ENCODE results near the gene TBC1D5. TPM values are rescaled to one million over a fixed set of nuclear protein-coding genes. Genes with fewer than 3 reads are reported as not detected.

Gene TBC1D5
- total and polyA plus RNA-seq, 2 of the 8 experiments (the other 6 are each of a cell fraction or from before 2014, with no cell fraction given): 11.0 to 22.9 TPM

DNA sequence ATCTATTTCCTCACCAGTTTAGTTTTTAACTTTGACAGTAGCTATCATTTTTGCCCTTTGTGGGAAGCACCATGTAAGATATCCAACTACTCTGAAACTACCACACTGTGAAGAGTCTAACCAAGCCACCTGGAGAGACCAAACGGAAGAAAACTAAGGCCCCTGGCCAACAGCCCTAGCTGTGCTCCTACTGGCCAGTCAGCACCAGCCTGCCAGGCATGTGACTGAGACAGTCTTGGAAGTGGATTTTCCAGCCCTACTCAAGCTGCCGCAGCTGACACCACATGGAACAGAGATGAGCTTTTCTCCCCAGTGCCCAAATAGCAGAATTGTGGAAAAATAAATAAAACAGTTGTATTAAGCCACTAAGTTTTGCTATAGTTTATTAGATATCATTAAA, 2.9 kb upstream of the TBC1D5 start (continued):
- TF ChIP-seq, protein P1, sequence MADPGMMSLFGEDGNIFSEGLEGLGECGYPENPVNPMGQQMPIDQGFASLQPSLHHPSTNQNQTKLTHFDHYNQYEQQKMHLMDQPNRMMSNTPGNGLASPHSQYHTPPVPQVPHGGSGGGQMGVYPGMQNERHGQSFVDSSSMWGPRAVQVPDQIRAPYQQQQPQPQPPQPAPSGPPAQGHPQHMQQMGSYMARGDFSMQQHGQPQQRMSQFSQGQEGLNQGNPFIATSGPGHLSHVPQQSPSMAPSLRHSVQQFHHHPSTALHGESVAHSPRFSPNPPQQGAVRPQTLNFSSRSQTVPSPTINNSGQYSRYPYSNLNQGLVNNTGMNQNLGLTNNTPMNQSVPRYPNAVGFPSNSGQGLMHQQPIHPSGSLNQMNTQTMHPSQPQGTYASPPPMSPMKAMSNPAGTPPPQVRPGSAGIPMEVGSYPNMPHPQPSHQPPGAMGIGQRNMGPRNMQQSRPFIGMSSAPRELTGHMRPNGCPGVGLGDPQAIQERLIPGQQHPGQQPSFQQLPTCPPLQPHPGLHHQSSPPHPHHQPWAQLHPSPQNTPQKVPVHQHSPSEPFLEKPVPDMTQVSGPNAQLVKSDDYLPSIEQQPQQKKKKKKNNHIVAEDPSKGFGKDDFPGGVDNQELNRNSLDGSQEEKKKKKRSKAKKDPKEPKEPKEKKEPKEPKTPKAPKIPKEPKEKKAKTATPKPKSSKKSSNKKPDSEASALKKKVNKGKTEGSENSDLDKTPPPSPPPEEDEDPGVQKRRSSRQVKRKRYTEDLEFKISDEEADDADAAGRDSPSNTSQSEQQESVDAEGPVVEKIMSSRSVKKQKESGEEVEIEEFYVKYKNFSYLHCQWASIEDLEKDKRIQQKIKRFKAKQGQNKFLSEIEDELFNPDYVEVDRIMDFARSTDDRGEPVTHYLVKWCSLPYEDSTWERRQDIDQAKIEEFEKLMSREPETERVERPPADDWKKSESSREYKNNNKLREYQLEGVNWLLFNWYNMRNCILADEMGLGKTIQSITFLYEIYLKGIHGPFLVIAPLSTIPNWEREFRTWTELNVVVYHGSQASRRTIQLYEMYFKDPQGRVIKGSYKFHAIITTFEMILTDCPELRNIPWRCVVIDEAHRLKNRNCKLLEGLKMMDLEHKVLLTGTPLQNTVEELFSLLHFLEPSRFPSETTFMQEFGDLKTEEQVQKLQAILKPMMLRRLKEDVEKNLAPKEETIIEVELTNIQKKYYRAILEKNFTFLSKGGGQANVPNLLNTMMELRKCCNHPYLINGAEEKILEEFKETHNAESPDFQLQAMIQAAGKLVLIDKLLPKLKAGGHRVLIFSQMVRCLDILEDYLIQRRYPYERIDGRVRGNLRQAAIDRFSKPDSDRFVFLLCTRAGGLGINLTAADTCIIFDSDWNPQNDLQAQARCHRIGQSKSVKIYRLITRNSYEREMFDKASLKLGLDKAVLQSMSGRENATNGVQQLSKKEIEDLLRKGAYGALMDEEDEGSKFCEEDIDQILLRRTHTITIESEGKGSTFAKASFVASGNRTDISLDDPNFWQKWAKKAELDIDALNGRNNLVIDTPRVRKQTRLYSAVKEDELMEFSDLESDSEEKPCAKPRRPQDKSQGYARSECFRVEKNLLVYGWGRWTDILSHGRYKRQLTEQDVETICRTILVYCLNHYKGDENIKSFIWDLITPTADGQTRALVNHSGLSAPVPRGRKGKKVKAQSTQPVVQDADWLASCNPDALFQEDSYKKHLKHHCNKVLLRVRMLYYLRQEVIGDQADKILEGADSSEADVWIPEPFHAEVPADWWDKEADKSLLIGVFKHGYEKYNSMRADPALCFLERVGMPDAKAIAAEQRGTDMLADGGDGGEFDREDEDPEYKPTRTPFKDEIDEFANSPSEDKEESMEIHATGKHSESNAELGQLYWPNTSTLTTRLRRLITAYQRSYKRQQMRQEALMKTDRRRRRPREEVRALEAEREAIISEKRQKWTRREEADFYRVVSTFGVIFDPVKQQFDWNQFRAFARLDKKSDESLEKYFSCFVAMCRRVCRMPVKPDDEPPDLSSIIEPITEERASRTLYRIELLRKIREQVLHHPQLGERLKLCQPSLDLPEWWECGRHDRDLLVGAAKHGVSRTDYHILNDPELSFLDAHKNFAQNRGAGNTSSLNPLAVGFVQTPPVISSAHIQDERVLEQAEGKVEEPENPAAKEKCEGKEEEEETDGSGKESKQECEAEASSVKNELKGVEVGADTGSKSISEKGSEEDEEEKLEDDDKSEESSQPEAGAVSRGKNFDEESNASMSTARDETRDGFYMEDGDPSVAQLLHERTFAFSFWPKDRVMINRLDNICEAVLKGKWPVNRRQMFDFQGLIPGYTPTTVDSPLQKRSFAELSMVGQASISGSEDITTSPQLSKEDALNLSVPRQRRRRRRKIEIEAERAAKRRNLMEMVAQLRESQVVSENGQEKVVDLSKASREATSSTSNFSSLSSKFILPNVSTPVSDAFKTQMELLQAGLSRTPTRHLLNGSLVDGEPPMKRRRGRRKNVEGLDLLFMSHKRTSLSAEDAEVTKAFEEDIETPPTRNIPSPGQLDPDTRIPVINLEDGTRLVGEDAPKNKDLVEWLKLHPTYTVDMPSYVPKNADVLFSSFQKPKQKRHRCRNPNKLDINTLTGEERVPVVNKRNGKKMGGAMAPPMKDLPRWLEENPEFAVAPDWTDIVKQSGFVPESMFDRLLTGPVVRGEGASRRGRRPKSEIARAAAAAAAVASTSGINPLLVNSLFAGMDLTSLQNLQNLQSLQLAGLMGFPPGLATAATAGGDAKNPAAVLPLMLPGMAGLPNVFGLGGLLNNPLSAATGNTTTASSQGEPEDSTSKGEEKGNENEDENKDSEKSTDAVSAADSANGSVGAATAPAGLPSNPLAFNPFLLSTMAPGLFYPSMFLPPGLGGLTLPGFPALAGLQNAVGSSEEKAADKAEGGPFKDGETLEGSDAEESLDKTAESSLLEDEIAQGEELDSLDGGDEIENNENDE (IDR thresholded peaks at IDR 0.05; ENCODE audit: insufficient replicate concordance, low read length): no peak
- TF ChIP-seq POU5F1 (IDR thresholded peaks at IDR 0.05; ENCODE audit: low read depth, low read length) (no peak), KDM1A (IDR thresholded peaks at IDR 0.05; ENCODE audit: borderline replicate concordance, low read length) (no peak), GABPA (IDR thresholded peaks at IDR 0.05; ENCODE audit: borderline replicate concordance, insufficient read depth, low read length) (no peak), EZH2 (IDR thresholded peaks at IDR 0.05; ENCODE audit: low read depth, low read length, severe bottlenecking) (no peak), SUZ12 (IDR thresholded peaks at IDR 0.05; ENCODE audit: low read length) (no peak), POLR2AphosphoS5 (IDR thresholded peaks at IDR 0.05; ENCODE audit: low read depth, low read length) (no peak), ASH2L (IDR thresholded peaks at IDR 0.05; ENCODE audit: low read length) (no peak), NRF1 (IDR thresholded peaks at IDR 0.05; ENCODE audit: low read depth, low read length) (no peak)
